Loucy (cell line): ENCODE results near the gene CCDC196.

ENCODE experiments used
- EZH2phosphoT487 ChIP-seq: fragments of 200-600 bp; IDR thresholded peaks from 2 replicates; pipeline ENCODE4 v1.6.1; 2018; ENCODE audit warnings: antibody characterized with exemption, mild to moderate bottlenecking, moderate library complexity, borderline replicate concordance
- TF ChIP-seq, protein P1 (sequence below): fragments of 200-600 bp; sonication (generic); conservative IDR thresholded peaks from 2 replicates; pipeline ENCODE4 v1.5.1; 2014; ENCODE audit warnings: mild to moderate bottlenecking, antibody characterized with exemption, low read length

- TF ChIP-seq, protein P1, sequence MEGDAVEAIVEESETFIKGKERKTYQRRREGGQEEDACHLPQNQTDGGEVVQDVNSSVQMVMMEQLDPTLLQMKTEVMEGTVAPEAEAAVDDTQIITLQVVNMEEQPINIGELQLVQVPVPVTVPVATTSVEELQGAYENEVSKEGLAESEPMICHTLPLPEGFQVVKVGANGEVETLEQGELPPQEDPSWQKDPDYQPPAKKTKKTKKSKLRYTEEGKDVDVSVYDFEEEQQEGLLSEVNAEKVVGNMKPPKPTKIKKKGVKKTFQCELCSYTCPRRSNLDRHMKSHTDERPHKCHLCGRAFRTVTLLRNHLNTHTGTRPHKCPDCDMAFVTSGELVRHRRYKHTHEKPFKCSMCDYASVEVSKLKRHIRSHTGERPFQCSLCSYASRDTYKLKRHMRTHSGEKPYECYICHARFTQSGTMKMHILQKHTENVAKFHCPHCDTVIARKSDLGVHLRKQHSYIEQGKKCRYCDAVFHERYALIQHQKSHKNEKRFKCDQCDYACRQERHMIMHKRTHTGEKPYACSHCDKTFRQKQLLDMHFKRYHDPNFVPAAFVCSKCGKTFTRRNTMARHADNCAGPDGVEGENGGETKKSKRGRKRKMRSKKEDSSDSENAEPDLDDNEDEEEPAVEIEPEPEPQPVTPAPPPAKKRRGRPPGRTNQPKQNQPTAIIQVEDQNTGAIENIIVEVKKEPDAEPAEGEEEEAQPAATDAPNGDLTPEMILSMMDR = no peak
- no peak for TF ChIP-seq EZH2phosphoT487
These were observed 21.1 kb downstream of the CCDC196 start for GRCh38 chr14:66507181-66507721.
